MCF 10A (cell line): ENCODE measurements around the gene TTC7B. TPM values are rescaled to one million over a fixed set of nuclear protein-coding genes. Genes with fewer than 3 reads are reported as not detected.

Experiments
- BruUV-seq: library from RNA; stranded (reverse); fragments of 400-500 nt; replicated peaks from 2 replicates; lab custom pipeline; 2021; lab: Mats Ljungman, UMichigan
- CTCF ChIA-PET: fragments of 300-600 bp; sonication (Branson Sonifier 250); formaldehyde crosslinking; extraction: SDS; loops from one replicate; lab custom pipeline; 2021; ENCODE audit warnings: antibody characterized with exemption, inconsistent platforms; lab: Yijun Ruan, JAX
- POLR2A ChIA-PET: fragments of 300-600, 350-650 bp; sonication (Branson Sonifier 250); formaldehyde crosslinking; extraction: SDS; loops from one replicate; lab custom pipeline; 2020; ENCODE audit warnings: antibody characterized with exemption, inconsistent platforms; lab: Yijun Ruan, JAX
- DNase-seq: peaks from one replicate; pipeline ENCODE4 v3.0.0-alpha.2; 2018; ENCODE audit not compliant: unreplicated experiment
- H3K27ac Mint-ChIP-seq: one replicate; pipeline ENCODE4 v1.8.0; 2022; ENCODE audit warnings: mild to moderate bottlenecking, low read depth, mixed read lengths; ENCODE audit not compliant: unreplicated experiment
- H3K27me3 Mint-ChIP-seq: one replicate; pipeline ENCODE4 v1.8.0; 2022; ENCODE audit warnings: mixed read lengths; ENCODE audit not compliant: insufficient read depth, unreplicated experiment
- H3K36me3 Mint-ChIP-seq: one replicate; pipeline ENCODE4 v1.8.0; 2022; ENCODE audit warnings: mild to moderate bottlenecking, moderate library complexity, mixed read lengths; ENCODE audit not compliant: insufficient read depth, unreplicated experiment
- H3K4me1 Mint-ChIP-seq: one replicate; pipeline ENCODE4 v1.8.0; 2022; ENCODE audit warnings: mixed read lengths; ENCODE audit not compliant: insufficient read depth, unreplicated experiment
- H3K4me3 Mint-ChIP-seq: one replicate; pipeline ENCODE4 v1.8.0; 2022; ENCODE audit warnings: mild to moderate bottlenecking, moderate library complexity, mixed read lengths; ENCODE audit not compliant: unreplicated experiment
- H3K9me3 Mint-ChIP-seq: one replicate; pipeline ENCODE4 v1.8.0; 2022; ENCODE audit warnings: mixed read lengths; ENCODE audit not compliant: unreplicated experiment
- CTCF ChIP-seq: fragments of 200-600 bp; IDR thresholded peaks from one replicate; pipeline ENCODE4 v1.8.0; 2022; ENCODE audit warnings: antibody characterized with exemption, mild to moderate bottlenecking; ENCODE audit not compliant: unreplicated experiment
- intact Hi-C: fragments of 100-400 bp; cut with micrococcal nuclease; formaldehyde crosslinking; loops from 2 replicates; pipeline ENCODE4 v1.14.1; 2022
- total RNA-seq: library from RNA; stranded (reverse); gene quantifications from 2 replicates; pipeline ENCODE4 v1.2.3, GENCODE V29; 2022

TTC7B gene
- total RNA-seq, 1 experiment from 2014 or later: 31.1 TPM

GRCh38 chr14:90499908-90500664 is 316.1 kb downstream of the TTC7B start:
- peaks cover 37% of the 10 kb centered on the region for H3K27me3 Mint-ChIP-seq
- POLR2A ChIA-PET: no interaction called here
- no peak for TF ChIP-seq CTCF
- no peak for DNase-seq
- no peaks in the 10 kb centered on the region for H3K9me3 Mint-ChIP-seq
- BruUV-seq: no TSS peak
- intact Hi-C loops: no loop called here
- CTCF ChIA-PET: no interaction called here
- H3K4me3 Mint-ChIP-seq: no peak overlapping the region
- no peaks in the 10 kb centered on the region for H3K36me3 Mint-ChIP-seq
- H3K27ac Mint-ChIP-seq: no peak overlapping the region
- H3K4me1 Mint-ChIP-seq: no peaks in the 10 kb centered on the region

DNA sequence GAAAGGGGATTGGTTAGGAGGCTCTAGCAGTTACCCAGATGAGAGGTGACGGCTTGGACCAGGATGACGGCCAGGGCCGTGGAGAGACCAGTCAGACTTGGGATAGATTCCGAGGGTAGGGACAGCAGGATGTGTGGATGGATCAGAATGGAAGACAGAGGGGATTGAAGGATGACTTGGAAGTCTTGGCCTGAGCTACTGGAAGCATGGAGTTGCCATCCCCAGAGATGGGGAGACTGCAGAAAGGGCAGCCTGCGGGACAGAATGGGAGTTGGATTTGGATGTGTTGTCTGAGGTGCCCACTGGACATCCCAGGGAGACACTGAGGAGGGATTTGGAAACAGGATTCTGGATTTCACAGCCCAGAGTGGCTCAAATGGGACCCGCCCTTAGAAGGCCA is 317.1 kb downstream of the TTC7B start:
- H3K9me3 Mint-ChIP-seq: no peaks in the 10 kb centered on the region
- POLR2A ChIA-PET: no interaction called here
- H3K4me3 Mint-ChIP-seq: no peak overlapping the region
- intact Hi-C loops: no loop called here
- BruUV-seq: no TSS peak
- no peak for DNase-seq
- no peak overlapping the region for H3K27ac Mint-ChIP-seq
- CTCF ChIA-PET: no interaction called here
- H3K27me3 Mint-ChIP-seq: peaks cover 37% of the 10 kb centered on the region
- no peaks in the 10 kb centered on the region for H3K4me1 Mint-ChIP-seq
- H3K36me3 Mint-ChIP-seq: no peaks in the 10 kb centered on the region
- no peak for TF ChIP-seq CTCF

DNA sequence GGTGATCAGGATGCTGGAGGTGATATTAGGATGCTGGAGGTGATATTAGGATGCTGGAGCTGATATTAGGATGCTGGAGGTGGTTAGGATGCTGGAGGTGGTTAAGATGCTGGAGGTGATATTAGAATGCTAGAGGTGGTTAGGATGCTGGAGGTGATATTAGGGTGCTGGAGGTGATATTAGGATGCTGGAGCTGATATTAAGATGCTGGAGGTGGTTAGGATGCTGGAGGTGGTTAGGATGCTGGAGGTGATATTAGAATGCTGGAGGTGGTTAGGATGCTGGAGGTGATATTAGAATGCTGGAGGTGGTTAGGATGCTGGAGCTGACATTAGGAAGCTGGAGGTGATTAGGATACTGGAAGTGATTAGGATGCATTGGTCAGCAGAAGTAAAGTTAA is 318.0 kb downstream of the TTC7B start:
- no peak for DNase-seq
- Mint-ChIP-seq H3K4me3 (no peak overlapping the region), H3K36me3 (no peaks in the 10 kb centered on the region), H3K9me3 (no peaks in the 10 kb centered on the region), H3K27me3 (peaks cover 34% of the 10 kb centered on the region), H3K4me1 (no peaks in the 10 kb centered on the region), H3K27ac (no peak overlapping the region)
- ChIA-PET POLR2A (no interaction called here), CTCF (interaction anchor here (0.9 kb wide), 1 partner anchor 11 kb away, joined by 4 read pairs; no protein-coding TSS in a partner anchor)
- BruUV-seq: no TSS peak
- intact Hi-C loops: no loop called here
- TF ChIP-seq CTCF: no peak

DNA sequence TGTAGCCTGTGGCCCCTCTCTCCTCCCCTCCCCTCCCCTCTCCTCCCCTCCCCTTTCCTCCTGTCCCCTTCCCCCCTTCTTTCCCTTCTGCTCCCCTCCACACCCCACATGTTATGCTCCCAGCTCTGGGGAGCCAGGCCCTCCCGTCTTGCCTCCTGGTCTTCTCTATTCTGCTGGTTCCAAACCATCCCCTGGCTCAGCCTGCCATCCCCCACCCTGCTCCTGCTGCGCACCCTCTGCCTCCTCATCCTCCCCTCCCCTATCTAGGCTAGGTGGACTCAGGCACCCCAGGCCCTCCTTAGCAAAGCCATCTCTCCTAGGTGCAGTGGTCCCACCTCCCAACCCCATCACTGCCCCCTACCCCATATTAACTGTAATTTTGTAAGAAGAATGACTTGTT is 319.9 kb downstream of the TTC7B start:
- ChIA-PET CTCF (interaction anchor here (0.6 kb wide), 1 partner anchor 36 kb away, joined by 3 read pairs; no protein-coding TSS in a partner anchor), POLR2A (no interaction called here)
- Mint-ChIP-seq H3K9me3 (no peaks in the 10 kb centered on the region), H3K4me1 (no peaks in the 10 kb centered on the region), H3K36me3 (no peaks in the 10 kb centered on the region), H3K4me3 (no peak overlapping the region), H3K27ac (no peak overlapping the region), H3K27me3 (peaks cover 16% of the 10 kb centered on the region)
- DNase-seq: no peak
- no peak for TF ChIP-seq CTCF
- intact Hi-C loops: no loop called here
- BruUV-seq: no TSS peak
